ENCODE measurements around the gene IFI16.

- no peak for TF ChIP-seq FOXA1 (IDR thresholded peaks at IDR 0.05)
- no peak for TF ChIP-seq SP1 (IDR thresholded peaks at IDR 0.05)
- TF ChIP-seq FOXM1 (IDR thresholded peaks at IDR 0.05; ENCODE audit: borderline replicate concordance) = no peak
- no peak for TF ChIP-seq BHLHE40 (IDR thresholded peaks at IDR 0.05; ENCODE audit: borderline replicate concordance)
- TF ChIP-seq ELF4 (IDR thresholded peaks at IDR 0.05) = no peak
- TF ChIP-seq L3MBTL2 (conservative IDR thresholded peaks at IDR 0.05) = no peak
Observed at GRCh38 chr1:159090286-159091179, 80.8 kb downstream of the IFI16 start.

Data from HEK293T (cell line).